ENCODE measurements around the gene NFATC1.

- TF ChIP-seq EZH2 (IDR thresholded peaks at IDR 0.05; ENCODE audit: insufficient read depth, poor library complexity, severe bottlenecking) (no peak), EZH2phosphoT487 (IDR thresholded peaks at IDR 0.05; ENCODE audit: insufficient read depth, low read depth) (no peak)
Measured at GRCh38 chr18:79405781-79406575, 10.2 kb downstream of the NFATC1 start.
